Measurements from ENCODE around the gene LRIG1.

DNA sequence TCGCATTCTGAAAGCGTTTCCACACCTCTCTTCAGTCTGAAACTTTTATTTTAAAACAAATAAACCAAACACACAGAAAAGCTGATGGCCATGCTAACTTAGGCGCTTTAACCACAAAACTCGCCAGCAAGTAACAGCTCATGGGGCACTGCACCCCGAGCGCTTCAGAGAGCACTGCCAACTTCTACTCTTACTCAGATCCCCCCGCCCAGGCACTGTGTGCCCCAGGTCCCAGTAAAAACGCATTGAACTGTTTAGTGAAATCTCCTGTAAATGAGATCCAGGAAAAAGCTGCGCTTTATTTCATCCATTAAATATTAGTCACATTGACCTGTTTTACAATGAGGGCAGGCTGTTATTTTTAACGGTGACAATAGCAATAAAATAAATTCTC lies 99.7 kb downstream of the LRIG1 start:
- TF ChIP-seq, protein P1, sequence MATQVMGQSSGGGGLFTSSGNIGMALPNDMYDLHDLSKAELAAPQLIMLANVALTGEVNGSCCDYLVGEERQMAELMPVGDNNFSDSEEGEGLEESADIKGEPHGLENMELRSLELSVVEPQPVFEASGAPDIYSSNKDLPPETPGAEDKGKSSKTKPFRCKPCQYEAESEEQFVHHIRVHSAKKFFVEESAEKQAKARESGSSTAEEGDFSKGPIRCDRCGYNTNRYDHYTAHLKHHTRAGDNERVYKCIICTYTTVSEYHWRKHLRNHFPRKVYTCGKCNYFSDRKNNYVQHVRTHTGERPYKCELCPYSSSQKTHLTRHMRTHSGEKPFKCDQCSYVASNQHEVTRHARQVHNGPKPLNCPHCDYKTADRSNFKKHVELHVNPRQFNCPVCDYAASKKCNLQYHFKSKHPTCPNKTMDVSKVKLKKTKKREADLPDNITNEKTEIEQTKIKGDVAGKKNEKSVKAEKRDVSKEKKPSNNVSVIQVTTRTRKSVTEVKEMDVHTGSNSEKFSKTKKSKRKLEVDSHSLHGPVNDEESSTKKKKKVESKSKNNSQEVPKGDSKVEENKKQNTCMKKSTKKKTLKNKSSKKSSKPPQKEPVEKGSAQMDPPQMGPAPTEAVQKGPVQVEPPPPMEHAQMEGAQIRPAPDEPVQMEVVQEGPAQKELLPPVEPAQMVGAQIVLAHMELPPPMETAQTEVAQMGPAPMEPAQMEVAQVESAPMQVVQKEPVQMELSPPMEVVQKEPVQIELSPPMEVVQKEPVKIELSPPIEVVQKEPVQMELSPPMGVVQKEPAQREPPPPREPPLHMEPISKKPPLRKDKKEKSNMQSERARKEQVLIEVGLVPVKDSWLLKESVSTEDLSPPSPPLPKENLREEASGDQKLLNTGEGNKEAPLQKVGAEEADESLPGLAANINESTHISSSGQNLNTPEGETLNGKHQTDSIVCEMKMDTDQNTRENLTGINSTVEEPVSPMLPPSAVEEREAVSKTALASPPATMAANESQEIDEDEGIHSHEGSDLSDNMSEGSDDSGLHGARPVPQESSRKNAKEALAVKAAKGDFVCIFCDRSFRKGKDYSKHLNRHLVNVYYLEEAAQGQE (IDR thresholded peaks at IDR 0.05; ENCODE audit: low read depth): no peak
- TF ChIP-seq YY1 (IDR thresholded peaks at IDR 0.05; ENCODE audit: low read depth): no peak
- TF ChIP-seq EP300 (IDR thresholded peaks at IDR 0.05; ENCODE audit: borderline replicate concordance): no peak
- TF ChIP-seq RAD21 (IDR thresholded peaks at IDR 0.05; ENCODE audit: low read depth): no peak
- TF ChIP-seq, protein P2, sequence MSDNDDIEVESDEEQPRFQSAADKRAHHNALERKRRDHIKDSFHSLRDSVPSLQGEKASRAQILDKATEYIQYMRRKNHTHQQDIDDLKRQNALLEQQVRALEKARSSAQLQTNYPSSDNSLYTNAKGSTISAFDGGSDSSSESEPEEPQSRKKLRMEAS (IDR thresholded peaks at IDR 0.05): no peak
- TF ChIP-seq TAF1 (IDR thresholded peaks at IDR 0.05; ENCODE audit: low read depth): no peak
- no peak for TF ChIP-seq EGR1 (IDR thresholded peaks at IDR 0.05)
- TF ChIP-seq CREB1 (IDR thresholded peaks at IDR 0.05; ENCODE audit: low read depth): no peak
- TF ChIP-seq NFIC (IDR thresholded peaks at IDR 0.05): no peak
- no peak for TF ChIP-seq CEBPB (IDR thresholded peaks at IDR 0.05)
- no peak for TF ChIP-seq TCF12 (IDR thresholded peaks at IDR 0.05; ENCODE audit: low read depth)
- no peak for TF ChIP-seq TEAD4 (IDR thresholded peaks at IDR 0.05)

Measured in Ishikawa (cell line).